ENCODE data around the gene SLC5A12. TPM values are rescaled to one million over a fixed set of nuclear protein-coding genes. Genes with fewer than 3 reads are reported as not detected.

Gene SLC5A12
- polyA plus RNA-seq, 1 donor (not counting 4 experiments of a cell fraction or from before 2014, with no cell fraction given): not detected

DNA sequence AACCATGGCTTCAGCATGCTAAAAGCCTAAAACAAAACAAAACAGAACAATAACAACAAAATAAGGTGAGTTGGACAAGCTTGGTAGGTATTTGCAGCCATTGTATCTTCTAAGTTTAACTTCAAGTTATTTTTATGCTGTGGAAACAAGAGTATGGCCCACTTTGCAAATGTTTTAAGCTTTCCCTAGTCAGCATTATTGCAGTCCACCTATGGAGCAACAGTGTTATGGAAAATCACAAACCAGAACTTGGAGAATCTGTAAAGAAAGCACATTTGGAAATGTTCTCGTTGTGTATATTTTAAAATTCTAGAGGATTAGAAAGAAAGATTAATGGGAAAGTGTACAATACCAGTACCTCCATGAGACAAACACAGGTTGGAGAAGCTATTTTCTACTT, 7.4 kb upstream of the SLC5A12 start:
- DNase-seq (ENCODE audit: low read depth, low spot score) (no peak), FAIRE-seq (no peak)
- Histone ChIP-seq H3K27me3 (ENCODE audit: control insufficient read depth, extremely low read depth, insufficient read depth, low read length) (no peaks in the 10 kb centered on the region), H2AFZ (ENCODE audit: control insufficient read depth, low read length) (no peak overlapping the region), H3K4me1 (ENCODE audit: control insufficient read depth, extremely low read depth, insufficient read depth, low read length) (no peaks in the 10 kb centered on the region), H3K4me3 (ENCODE audit: control insufficient read depth in 2 of 3, extremely low read depth in 1 of 3, insufficient read depth in 2 of 3, low read depth in 1 of 3, low read length in 3 of 3) (no peak overlapping the region), H3K9me1 (ENCODE audit: control insufficient read depth, extremely low read depth, insufficient read depth, low read length) (no peaks in the 10 kb centered on the region), H4K20me1 (ENCODE audit: control insufficient read depth, extremely low read depth, insufficient read depth, low read length) (no peaks in the 10 kb centered on the region), H3K27ac (ENCODE audit: control insufficient read depth, insufficient read depth, low read length) (no peak overlapping the region), H3K9ac (ENCODE audit: control insufficient read depth, extremely low read depth, insufficient read depth, low read length) (no peak overlapping the region), H3K79me2 (ENCODE audit: control insufficient read depth, insufficient read depth, low read length) (no peaks in the 10 kb centered on the region), H3K4me2 (ENCODE audit: control insufficient read depth, extremely low read depth, insufficient read depth, low read depth, low read length) (no peak overlapping the region), H3K36me3 (ENCODE audit: control insufficient read depth in 2 of 2, extremely low read depth in 1 of 2, insufficient read depth in 2 of 2, low read length in 2 of 2) (no peaks in the 10 kb centered on the region), H3K9me3 (ENCODE audit: control insufficient read depth, low read depth, low read length) (no peaks in the 10 kb centered on the region)
- no peak for TF ChIP-seq EZH2 (IDR thresholded peaks at IDR 0.05; ENCODE audit: low read length)
- TF ChIP-seq, protein P1, sequence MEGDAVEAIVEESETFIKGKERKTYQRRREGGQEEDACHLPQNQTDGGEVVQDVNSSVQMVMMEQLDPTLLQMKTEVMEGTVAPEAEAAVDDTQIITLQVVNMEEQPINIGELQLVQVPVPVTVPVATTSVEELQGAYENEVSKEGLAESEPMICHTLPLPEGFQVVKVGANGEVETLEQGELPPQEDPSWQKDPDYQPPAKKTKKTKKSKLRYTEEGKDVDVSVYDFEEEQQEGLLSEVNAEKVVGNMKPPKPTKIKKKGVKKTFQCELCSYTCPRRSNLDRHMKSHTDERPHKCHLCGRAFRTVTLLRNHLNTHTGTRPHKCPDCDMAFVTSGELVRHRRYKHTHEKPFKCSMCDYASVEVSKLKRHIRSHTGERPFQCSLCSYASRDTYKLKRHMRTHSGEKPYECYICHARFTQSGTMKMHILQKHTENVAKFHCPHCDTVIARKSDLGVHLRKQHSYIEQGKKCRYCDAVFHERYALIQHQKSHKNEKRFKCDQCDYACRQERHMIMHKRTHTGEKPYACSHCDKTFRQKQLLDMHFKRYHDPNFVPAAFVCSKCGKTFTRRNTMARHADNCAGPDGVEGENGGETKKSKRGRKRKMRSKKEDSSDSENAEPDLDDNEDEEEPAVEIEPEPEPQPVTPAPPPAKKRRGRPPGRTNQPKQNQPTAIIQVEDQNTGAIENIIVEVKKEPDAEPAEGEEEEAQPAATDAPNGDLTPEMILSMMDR (optimal IDR thresholded peaks at IDR 0.05 in 1 of 3, IDR thresholded peaks at IDR 0.05 in 1 of 3, conservative IDR thresholded peaks at IDR 0.05 in 1 of 3; ENCODE audit: extremely low read depth in 1 of 3, insufficient read depth in 2 of 3, low read length in 3 of 3): no peak
- dilution Hi-C loops (cut with MboI; ENCODE audit: extremely low pct_ligation_motif_present, low sequenced_read_pairs): no loop called here

DNA sequence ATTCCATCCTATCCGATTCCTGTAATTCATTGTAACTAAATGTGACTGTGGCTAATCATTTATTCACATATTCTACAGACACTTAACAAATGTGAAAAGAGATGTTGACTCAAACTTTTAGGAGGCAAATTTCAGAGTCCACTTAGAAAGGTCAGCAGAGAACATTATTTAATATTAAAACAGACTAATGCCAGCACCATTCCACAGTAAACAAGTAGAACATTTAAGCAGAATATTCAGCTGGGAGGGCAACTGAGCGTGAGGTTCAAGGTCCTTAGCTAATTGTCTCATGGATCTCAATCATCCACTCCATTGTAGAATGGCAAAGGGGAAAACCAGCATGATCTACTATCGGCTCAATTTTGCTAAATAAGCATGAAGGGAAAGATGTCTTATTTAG, 5.1 kb upstream of the SLC5A12 start:
- dilution Hi-C loops (cut with MboI; ENCODE audit: extremely low pct_ligation_motif_present, low sequenced_read_pairs): no loop called here
- no peaks in the 10 kb centered on the region for H3K27me3 ChIP-seq (ENCODE audit: control insufficient read depth, extremely low read depth, insufficient read depth, low read length)
- no peaks in the 10 kb centered on the region for H4K20me1 ChIP-seq (ENCODE audit: control insufficient read depth, extremely low read depth, insufficient read depth, low read length)
- no peaks in the 10 kb centered on the region for H3K79me2 ChIP-seq (ENCODE audit: control insufficient read depth, insufficient read depth, low read length)
- H3K4me3 ChIP-seq (ENCODE audit: control insufficient read depth in 2 of 3, extremely low read depth in 1 of 3, insufficient read depth in 2 of 3, low read depth in 1 of 3, low read length in 3 of 3): no peak overlapping the region
- no peaks in the 10 kb centered on the region for H3K9me1 ChIP-seq (ENCODE audit: control insufficient read depth, extremely low read depth, insufficient read depth, low read length)
- no peak overlapping the region for H3K9ac ChIP-seq (ENCODE audit: control insufficient read depth, extremely low read depth, insufficient read depth, low read length)
- H3K4me2 ChIP-seq (ENCODE audit: control insufficient read depth, extremely low read depth, insufficient read depth, low read depth, low read length): no peak overlapping the region
- H3K27ac ChIP-seq (ENCODE audit: control insufficient read depth, insufficient read depth, low read length): no peak overlapping the region
- H3K9me3 ChIP-seq (ENCODE audit: control insufficient read depth, low read depth, low read length): no peaks in the 10 kb centered on the region
- H3K4me1 ChIP-seq (ENCODE audit: control insufficient read depth, extremely low read depth, insufficient read depth, low read length): no peaks in the 10 kb centered on the region
- no peak for FAIRE-seq
- H3K36me3 ChIP-seq (ENCODE audit: control insufficient read depth in 2 of 2, extremely low read depth in 1 of 2, insufficient read depth in 2 of 2, low read length in 2 of 2): no peaks in the 10 kb centered on the region
- H2AFZ ChIP-seq (ENCODE audit: control insufficient read depth, low read length): no peak overlapping the region
- TF ChIP-seq EZH2 (IDR thresholded peaks at IDR 0.05; ENCODE audit: low read length): no peak
- TF ChIP-seq, protein P1 (optimal IDR thresholded peaks at IDR 0.05 in 1 of 3, IDR thresholded peaks at IDR 0.05 in 1 of 3, conservative IDR thresholded peaks at IDR 0.05 in 1 of 3; ENCODE audit: extremely low read depth in 1 of 3, insufficient read depth in 2 of 3, low read length in 3 of 3): no peak
- no peak for DNase-seq (ENCODE audit: low read depth, low spot score)
